Measurements from ENCODE around the gene IGLON5.
A peak's percentile ranks its signal among the peaks of the same experiment; 100 is the strongest.

The IGLON5 gene

DNA sequence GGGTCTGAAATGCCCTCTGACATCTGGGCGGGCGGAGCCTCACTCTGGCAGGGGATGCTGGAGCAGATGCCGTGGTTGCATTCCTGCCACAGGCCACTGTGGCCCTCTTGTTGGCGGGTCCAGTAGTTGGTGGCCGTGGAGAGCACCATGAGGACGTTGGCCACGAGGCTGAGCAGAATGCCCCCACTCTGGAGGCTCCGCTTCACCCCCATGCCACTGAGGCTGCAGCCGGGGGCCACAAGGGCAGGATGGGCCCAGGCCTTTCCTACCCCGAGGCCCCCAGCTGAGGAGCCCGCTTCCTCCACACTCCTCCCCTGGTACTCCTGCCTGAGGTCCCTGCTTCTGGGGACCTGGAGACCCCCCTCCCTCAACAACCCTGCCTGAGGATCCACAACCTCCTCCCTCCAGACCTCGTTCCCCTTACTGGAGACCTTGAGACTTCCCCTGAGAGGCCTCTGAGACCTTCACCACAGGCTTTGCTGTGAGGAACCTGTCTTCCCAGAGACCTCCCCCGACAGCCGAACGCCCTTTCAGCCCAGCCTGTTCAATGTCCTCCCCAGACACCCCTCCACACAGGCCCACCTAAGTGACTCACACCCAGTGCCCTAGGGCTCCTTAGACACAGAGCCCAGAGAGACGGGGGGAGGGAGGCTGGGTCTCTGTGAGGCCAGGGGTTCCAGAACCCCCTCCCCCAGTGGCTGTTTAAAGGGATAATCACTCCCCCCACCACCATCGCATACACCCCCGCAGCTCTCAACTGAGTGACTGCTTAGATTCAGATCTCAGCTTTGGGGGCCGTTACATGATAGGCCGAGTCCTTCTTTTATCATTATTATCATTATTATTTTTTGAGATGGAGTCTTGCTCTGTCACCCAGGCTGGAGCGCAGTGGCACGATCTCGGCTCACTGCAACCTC lies 57.2 kb downstream of the IGLON5 start, which contains the start of gene CLDND2:
Gene CLDND2 (minus strand): TSS at position 638 of the 917 bp plus-strand sequence. CDS start 426 bp downstream, at position 212.
- peak within 1 kb of the TSS; percentile 93 for H3K9ac ChIP-seq (ENCODE audit: low read depth, low read length, poor library complexity, severe bottlenecking)
- TF ChIP-seq, protein P1, sequence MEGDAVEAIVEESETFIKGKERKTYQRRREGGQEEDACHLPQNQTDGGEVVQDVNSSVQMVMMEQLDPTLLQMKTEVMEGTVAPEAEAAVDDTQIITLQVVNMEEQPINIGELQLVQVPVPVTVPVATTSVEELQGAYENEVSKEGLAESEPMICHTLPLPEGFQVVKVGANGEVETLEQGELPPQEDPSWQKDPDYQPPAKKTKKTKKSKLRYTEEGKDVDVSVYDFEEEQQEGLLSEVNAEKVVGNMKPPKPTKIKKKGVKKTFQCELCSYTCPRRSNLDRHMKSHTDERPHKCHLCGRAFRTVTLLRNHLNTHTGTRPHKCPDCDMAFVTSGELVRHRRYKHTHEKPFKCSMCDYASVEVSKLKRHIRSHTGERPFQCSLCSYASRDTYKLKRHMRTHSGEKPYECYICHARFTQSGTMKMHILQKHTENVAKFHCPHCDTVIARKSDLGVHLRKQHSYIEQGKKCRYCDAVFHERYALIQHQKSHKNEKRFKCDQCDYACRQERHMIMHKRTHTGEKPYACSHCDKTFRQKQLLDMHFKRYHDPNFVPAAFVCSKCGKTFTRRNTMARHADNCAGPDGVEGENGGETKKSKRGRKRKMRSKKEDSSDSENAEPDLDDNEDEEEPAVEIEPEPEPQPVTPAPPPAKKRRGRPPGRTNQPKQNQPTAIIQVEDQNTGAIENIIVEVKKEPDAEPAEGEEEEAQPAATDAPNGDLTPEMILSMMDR (conservative IDR thresholded peaks at IDR 0.05; ENCODE audit: low read length), result no peak
- no peak for TF ChIP-seq EZH2phosphoT487 (IDR thresholded peaks at IDR 0.05; ENCODE audit: borderline replicate concordance)
- peaks cover 12% of the 10 kb centered on the region for H3F3A ChIP-seq (ENCODE audit: low read depth)
- peak within 1 kb of the TSS; percentile 99 for H3K4me3 ChIP-seq (ENCODE audit: low read length, poor library complexity, severe bottlenecking)
- H4K20me1 ChIP-seq (ENCODE audit: insufficient read depth, low read length, poor library complexity, severe bottlenecking), result no peaks in the 10 kb centered on the region
- peaks cover 62% of the 10 kb centered on the region for H3K4me1 ChIP-seq (ENCODE audit: insufficient read depth, low read length, poor library complexity, severe bottlenecking)
- no peaks in the 10 kb centered on the region for H3K36me3 ChIP-seq (ENCODE audit: insufficient read depth, low read length)
- H3K4me2 ChIP-seq (ENCODE audit: low read depth, low read length, poor library complexity, severe bottlenecking), result peak within 1 kb of the TSS; percentile 89
- H3K9me3 ChIP-seq (ENCODE audit: insufficient read depth, low read depth, low read length), result no peaks in the 10 kb centered on the region
- peak within 1 kb of the TSS; percentile 86 for H2AFZ ChIP-seq (ENCODE audit: low read length)
- H3K27me3 ChIP-seq (ENCODE audit: insufficient read depth, low read length, poor library complexity, severe bottlenecking), result no peaks in the 10 kb centered on the region
- peaks cover 69% of the 10 kb centered on the region for H3K79me2 ChIP-seq (ENCODE audit: insufficient read depth, low read length)
- no peaks in the 10 kb centered on the region for H3K9me2 ChIP-seq (replicated peaks; ENCODE audit: low read depth, low read length)

DNA sequence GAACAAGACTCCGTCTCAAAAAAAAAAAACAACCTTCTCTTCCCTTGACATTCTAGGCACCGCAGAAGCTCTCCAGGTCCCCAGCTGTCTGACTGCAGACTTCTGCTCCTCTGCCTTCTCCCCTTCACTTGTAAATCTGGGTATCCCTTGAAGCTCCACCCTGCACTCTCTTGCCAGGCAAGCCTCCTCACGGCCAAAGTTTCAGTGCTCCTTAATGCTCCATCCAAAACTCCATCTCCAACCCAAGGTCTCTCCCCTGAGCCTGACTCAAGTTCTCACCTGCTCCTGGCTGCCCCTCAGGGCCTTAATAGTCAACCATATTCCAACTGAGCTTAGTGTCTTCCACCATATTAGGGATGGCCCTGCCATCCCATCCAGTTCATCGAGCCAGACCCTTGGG lies 58.8 kb downstream of the IGLON5 start:
- peak overlapping the region; percentile 97 for H3K4me2 ChIP-seq (ENCODE audit: low read depth, low read length, poor library complexity, severe bottlenecking)
- H3K4me3 ChIP-seq (ENCODE audit: low read length, poor library complexity, severe bottlenecking), result peak overlapping the region; percentile 78
- peaks cover 12% of the 10 kb centered on the region for H3F3A ChIP-seq (ENCODE audit: low read depth)
- H3K79me2 ChIP-seq (ENCODE audit: insufficient read depth, low read length), result peaks cover 57% of the 10 kb centered on the region
- TF ChIP-seq, protein P1 (conservative IDR thresholded peaks at IDR 0.05; ENCODE audit: low read length), result no peak
- TF ChIP-seq EZH2phosphoT487 (IDR thresholded peaks at IDR 0.05; ENCODE audit: borderline replicate concordance), result no peak
- no peaks in the 10 kb centered on the region for H3K9me3 ChIP-seq (ENCODE audit: insufficient read depth, low read depth, low read length)
- no peaks in the 10 kb centered on the region for H3K36me3 ChIP-seq (ENCODE audit: insufficient read depth, low read length)
- no peaks in the 10 kb centered on the region for H3K27me3 ChIP-seq (ENCODE audit: insufficient read depth, low read length, poor library complexity, severe bottlenecking)
- H4K20me1 ChIP-seq (ENCODE audit: insufficient read depth, low read length, poor library complexity, severe bottlenecking), result no peaks in the 10 kb centered on the region
- peak overlapping the region; percentile 96 for H3K9ac ChIP-seq (ENCODE audit: low read depth, low read length, poor library complexity, severe bottlenecking)
- no peaks in the 10 kb centered on the region for H3K9me2 ChIP-seq (replicated peaks; ENCODE audit: low read depth, low read length)
- no peak overlapping the region for H2AFZ ChIP-seq (ENCODE audit: low read length)
- H3K4me1 ChIP-seq (ENCODE audit: insufficient read depth, low read length, poor library complexity, severe bottlenecking), result peaks cover 63% of the 10 kb centered on the region

DNA sequence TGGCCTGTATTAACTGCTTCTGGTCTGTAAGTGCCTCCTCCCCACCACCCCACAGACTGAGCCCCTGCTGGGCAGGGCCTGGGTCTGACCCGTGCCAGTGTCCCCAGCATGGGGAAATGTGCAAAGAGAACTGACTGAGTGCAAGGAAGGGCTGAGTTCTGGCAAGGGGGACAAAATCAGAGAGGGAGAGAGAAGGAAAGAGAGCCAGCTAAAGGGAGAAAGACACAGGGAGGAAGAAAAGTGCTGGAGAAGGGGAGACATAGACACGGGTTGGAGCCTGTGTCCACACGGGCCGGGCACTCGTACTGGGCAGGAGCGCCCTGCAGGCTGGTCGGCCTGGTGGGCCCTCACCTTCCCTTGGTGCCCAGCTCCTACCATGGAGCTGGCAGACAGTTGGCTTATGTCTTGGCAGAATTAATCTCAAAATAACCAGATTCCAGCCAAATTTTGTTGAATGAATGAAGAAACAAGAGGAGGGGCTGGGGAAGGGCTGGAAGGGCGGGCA lies 59.8 kb downstream of the IGLON5 start:
- Histone ChIP-seq H3F3A (ENCODE audit: low read depth) (peaks cover 12% of the 10 kb centered on the region), H3K79me2 (ENCODE audit: insufficient read depth, low read length) (peaks cover 48% of the 10 kb centered on the region), H3K9ac (ENCODE audit: low read depth, low read length, poor library complexity, severe bottlenecking) (peak overlapping the region; percentile 96), H3K9me3 (ENCODE audit: insufficient read depth, low read depth, low read length) (no peaks in the 10 kb centered on the region), H3K4me2 (ENCODE audit: low read depth, low read length, poor library complexity, severe bottlenecking) (peak overlapping the region; percentile 97), H3K9me2 (replicated peaks; ENCODE audit: low read depth, low read length) (no peaks in the 10 kb centered on the region), H4K20me1 (ENCODE audit: insufficient read depth, low read length, poor library complexity, severe bottlenecking) (no peaks in the 10 kb centered on the region), H3K4me1 (ENCODE audit: insufficient read depth, low read length, poor library complexity, severe bottlenecking) (peaks cover 65% of the 10 kb centered on the region), H3K4me3 (ENCODE audit: low read length, poor library complexity, severe bottlenecking) (peak overlapping the region; percentile 78), H3K27me3 (ENCODE audit: insufficient read depth, low read length, poor library complexity, severe bottlenecking) (no peaks in the 10 kb centered on the region), H2AFZ (ENCODE audit: low read length) (no peak overlapping the region), H3K36me3 (ENCODE audit: insufficient read depth, low read length) (no peaks in the 10 kb centered on the region)
- TF ChIP-seq, protein P1 (conservative IDR thresholded peaks at IDR 0.05; ENCODE audit: low read length), result no peak
- TF ChIP-seq EZH2phosphoT487 (IDR thresholded peaks at IDR 0.05; ENCODE audit: borderline replicate concordance), result no peak

Data from Loucy (cell line).